Right lobe of liver (tissue), 4 donors: ENCODE data around the gene SYNE2.

Experiments
- CTCF ChIP-seq, 4 donors: fragments of 200-600 bp in 3 of 4; fragments of 450-650 bp in 1 of 4; IDR thresholded peaks; one replicate each; pipeline versions ENCODE4 v1.5.1 to v1.8.0; 2016 to 2022; ENCODE audit warnings: antibody characterized with exemption in 4 of 4, mild to moderate bottlenecking in 2 of 4
- POLR2A ChIP-seq: fragments of 450-650 bp; IDR thresholded peaks from one replicate; pipeline ENCODE4 v1.6.1; 2017; ENCODE audit warnings: antibody characterized with exemption, mild to moderate bottlenecking
- donor health status: DM: no; HTN: no; CAD: no.
- donor health status: DM: no; HTN: no; CAD: no.
- donor health status: DM: no; HTN: yes; CAD: no.

DNA sequence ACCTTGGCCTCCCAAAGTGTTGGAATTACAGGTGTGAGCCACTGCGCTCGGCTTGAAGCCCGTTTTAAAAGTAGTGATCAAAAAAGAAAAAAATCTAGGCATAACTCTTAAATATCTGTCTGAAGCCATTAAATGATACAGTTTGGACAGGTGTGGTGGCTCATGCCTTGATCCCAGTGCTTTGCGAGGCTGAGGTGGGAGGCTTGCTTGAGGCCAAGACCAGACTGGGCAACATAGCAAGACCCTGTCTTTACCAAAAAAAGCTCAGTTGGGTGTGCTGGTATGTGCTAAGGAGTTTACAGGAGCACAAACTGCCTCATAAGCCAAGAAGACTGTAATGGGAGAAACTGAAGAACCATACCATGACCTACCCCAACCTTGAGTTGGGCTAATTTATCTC, 26.0 kb downstream of the SYNE2 start:
- TF ChIP-seq POLR2A = no peak
- TF ChIP-seq CTCF (IDR thresholded peaks at IDR 0.05) = no peak
